Measurements from ENCODE around the gene C2orf15.

DNA sequence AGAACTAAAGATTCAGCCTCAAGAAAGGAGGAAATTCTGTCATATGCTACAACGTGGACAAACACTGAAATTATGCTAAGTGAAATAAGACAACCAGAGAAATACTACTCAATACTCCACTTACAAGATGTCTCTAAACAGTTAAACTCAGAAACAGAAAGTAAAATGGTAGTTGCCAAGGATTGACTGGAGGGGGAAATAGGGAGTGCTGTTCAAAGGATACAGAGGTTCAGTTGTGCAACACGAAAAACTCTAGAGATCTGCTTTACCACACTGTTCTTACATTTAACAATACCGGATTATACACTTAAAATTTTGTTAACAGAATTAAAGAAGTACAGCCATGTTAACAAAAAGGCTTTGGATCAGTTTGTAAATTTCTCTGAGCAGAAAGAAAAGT, 39.8 kb upstream of the C2orf15 start:
- TF ChIP-seq, protein P1, sequence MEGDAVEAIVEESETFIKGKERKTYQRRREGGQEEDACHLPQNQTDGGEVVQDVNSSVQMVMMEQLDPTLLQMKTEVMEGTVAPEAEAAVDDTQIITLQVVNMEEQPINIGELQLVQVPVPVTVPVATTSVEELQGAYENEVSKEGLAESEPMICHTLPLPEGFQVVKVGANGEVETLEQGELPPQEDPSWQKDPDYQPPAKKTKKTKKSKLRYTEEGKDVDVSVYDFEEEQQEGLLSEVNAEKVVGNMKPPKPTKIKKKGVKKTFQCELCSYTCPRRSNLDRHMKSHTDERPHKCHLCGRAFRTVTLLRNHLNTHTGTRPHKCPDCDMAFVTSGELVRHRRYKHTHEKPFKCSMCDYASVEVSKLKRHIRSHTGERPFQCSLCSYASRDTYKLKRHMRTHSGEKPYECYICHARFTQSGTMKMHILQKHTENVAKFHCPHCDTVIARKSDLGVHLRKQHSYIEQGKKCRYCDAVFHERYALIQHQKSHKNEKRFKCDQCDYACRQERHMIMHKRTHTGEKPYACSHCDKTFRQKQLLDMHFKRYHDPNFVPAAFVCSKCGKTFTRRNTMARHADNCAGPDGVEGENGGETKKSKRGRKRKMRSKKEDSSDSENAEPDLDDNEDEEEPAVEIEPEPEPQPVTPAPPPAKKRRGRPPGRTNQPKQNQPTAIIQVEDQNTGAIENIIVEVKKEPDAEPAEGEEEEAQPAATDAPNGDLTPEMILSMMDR (conservative IDR thresholded peaks at IDR 0.05; ENCODE audit: low read depth, low read length), result no peak
- no peak for TF ChIP-seq EZH2 (IDR thresholded peaks at IDR 0.05; ENCODE audit: borderline replicate concordance, low read depth, low read length, poor library complexity, severe bottlenecking)
